NB4 (cell line): Measurements from ENCODE around the gene RPTOR.

Experiments used
- DNase-seq: peaks from one replicate; pipeline ENCODE4 v3.0.0; 2010; ENCODE audit warnings: low read depth
- H3K4me3 ChIP-seq: one replicate; pipeline ENCODE4 v1.5.1; 2011; ENCODE audit warnings: mild to moderate bottlenecking, low read depth, low read length, moderate library complexity
- CTCF ChIP-seq: IDR thresholded peaks from one replicate; pipeline ENCODE4 v1.5.1; 2012; ENCODE audit warnings: low read depth, low read length
- MAX ChIP-seq: IDR thresholded peaks from 2 replicates; pipeline ENCODE4 v1.6.1; 2011; ENCODE audit warnings: low read depth, low read length
- MYC ChIP-seq: IDR thresholded peaks from 2 replicates; pipeline ENCODE4 v1.6.1; 2011; ENCODE audit warnings: low read depth, low read length
- POLR2A ChIP-seq: IDR thresholded peaks from 2 replicates; pipeline ENCODE4 v1.6.1; 2011; ENCODE audit warnings: mild to moderate bottlenecking; ENCODE audit not compliant: insufficient read length; ENCODE audit errors: extremely low read depth

RPTOR gene

GRCh38 chr17:80605326-80606066 lies 60.9 kb downstream of the RPTOR start:
- H3K4me3 ChIP-seq = no peak overlapping the region
- no peak for DNase-seq
- TF ChIP-seq POLR2A (no peak), CTCF (no peak), MYC (no peak)

- no peak for TF ChIP-seq POLR2A
- no peak for TF ChIP-seq MAX
- TF ChIP-seq MYC = no peak
- TF ChIP-seq CTCF = no peak
- H3K4me3 ChIP-seq = no peak overlapping the region
- DNase-seq = no peak
These were observed 63.7 kb downstream of the RPTOR start for GRCh38 chr17:80608326-80608725.

DNA sequence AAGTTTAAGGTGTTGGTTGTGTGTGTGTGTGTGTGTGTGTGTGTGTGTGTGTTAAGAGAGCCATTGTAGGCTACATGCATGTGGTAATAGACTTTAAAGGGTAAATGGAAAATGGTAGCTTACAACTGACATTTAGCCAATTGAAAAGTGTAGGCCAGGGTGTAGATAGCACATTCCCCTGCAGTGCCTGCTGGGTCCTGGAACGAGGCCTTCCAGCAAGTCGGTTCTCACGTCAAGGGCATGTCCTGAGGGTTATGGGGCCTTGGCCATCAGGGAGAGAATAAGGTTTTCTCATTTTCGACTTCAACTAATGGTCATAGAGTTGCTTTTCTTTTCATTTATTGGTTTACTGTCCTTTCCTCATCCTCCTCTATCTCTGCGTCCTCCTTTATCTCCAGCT lies 65.1 kb downstream of the RPTOR start:
- DNase-seq = no peak
- H3K4me3 ChIP-seq = no peak overlapping the region
- TF ChIP-seq MAX (no peak), POLR2A (no peak), CTCF (no peak), MYC (no peak)

DNA sequence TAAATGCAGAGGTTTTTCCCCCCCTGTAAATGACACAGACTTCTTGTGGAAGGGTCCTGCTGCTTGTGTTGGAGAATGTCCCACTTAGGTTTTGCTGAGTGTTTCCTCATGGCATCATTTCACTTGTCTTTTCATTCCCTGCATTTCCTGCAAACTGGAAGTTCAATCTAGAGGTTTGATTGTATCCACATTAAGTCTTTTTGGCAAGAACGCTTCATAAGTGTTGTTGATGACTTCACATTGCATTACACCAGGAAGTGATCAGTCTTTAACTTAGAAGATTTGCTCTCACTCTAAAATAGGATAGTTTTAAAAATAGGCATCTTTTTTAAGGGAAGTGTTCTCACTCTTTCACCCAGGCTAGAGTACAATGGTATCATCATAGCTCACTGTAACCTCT lies 67.2 kb downstream of the RPTOR start:
- no peak for DNase-seq
- no peak overlapping the region for H3K4me3 ChIP-seq
- TF ChIP-seq MAX (no peak), MYC (no peak), CTCF (no peak), POLR2A (no peak)

GRCh38 chr17:80612997-80613731 lies 68.5 kb downstream of the RPTOR start:
- no peak for TF ChIP-seq MYC
- TF ChIP-seq POLR2A = no peak
- TF ChIP-seq CTCF = no peak
- no peak for TF ChIP-seq MAX
- DNase-seq = no peak
- no peak overlapping the region for H3K4me3 ChIP-seq
